Loucy (cell line): ENCODE results near the gene NCOA1.

Experiments
- H2AFZ ChIP-seq: fragments of 200-600 bp; sonication (generic); 2 replicates; pipeline ENCODE4 v1.6.0; 2016; ENCODE audit warnings: antibody characterized with exemption, mild to moderate bottlenecking, low read length, moderate library complexity
- H3F3A ChIP-seq: fragments of 200-600 bp; 2 replicates; pipeline ENCODE4 v1.6.0; 2016; ENCODE audit warnings: antibody characterized with exemption, low read depth, mild to moderate bottlenecking
- H3K27me3 ChIP-seq: fragments of 200-600 bp; sonication (generic); 2 replicates; pipeline ENCODE4 v1.6.1; 2014; ENCODE audit warnings: low read length, mild to moderate bottlenecking; ENCODE audit not compliant: insufficient read depth, poor library complexity, severe bottlenecking
- H3K36me3 ChIP-seq: fragments of 200-600 bp; sonication (generic); 2 replicates; pipeline ENCODE4 v1.6.1; 2016; ENCODE audit warnings: low read length; ENCODE audit not compliant: insufficient read depth
- H3K4me1 ChIP-seq: fragments of 200-600 bp; sonication (generic); 2 replicates; pipeline ENCODE4 v1.5.1; 2014; ENCODE audit warnings: low read length, mild to moderate bottlenecking; ENCODE audit not compliant: insufficient read depth, poor library complexity, severe bottlenecking
- H3K4me2 ChIP-seq: fragments of 200-600 bp; sonication (generic); 2 replicates; pipeline ENCODE4 v1.6.0; 2014; ENCODE audit warnings: antibody characterized with exemption, low read length, low read depth, mild to moderate bottlenecking; ENCODE audit not compliant: poor library complexity, severe bottlenecking
- H3K4me3 ChIP-seq: fragments of 200-600 bp; sonication (generic); 2 replicates; pipeline ENCODE4 v1.5.1; 2014; ENCODE audit warnings: low read length, mild to moderate bottlenecking, mixed read lengths; ENCODE audit not compliant: poor library complexity, severe bottlenecking
- H3K79me2 ChIP-seq: fragments of 200-600 bp; sonication (generic); 2 replicates; pipeline ENCODE4 v1.6.1; 2014; ENCODE audit warnings: low read length; ENCODE audit not compliant: insufficient read depth
- H3K9ac ChIP-seq: fragments of 200-600 bp; sonication (generic); 2 replicates; pipeline ENCODE4 v1.6.0; 2014; ENCODE audit warnings: mild to moderate bottlenecking, low read depth, low read length, moderate library complexity; ENCODE audit not compliant: poor library complexity, severe bottlenecking
- H3K9me2 ChIP-seq: fragments of 200-600 bp; sonication (generic); replicated peaks from 2 replicates; pipeline ENCODE4 v1.6.1; 2016; ENCODE audit warnings: low read depth, low read length, mixed read lengths
- H3K9me3 ChIP-seq: fragments of 200-600 bp; sonication (generic); 2 replicates; pipeline ENCODE4 v1.6.1; 2014; ENCODE audit warnings: mild to moderate bottlenecking, antibody characterized with exemption, low read length, low read depth; ENCODE audit not compliant: insufficient read depth
- H4K20me1 ChIP-seq: fragments of 200-600 bp; sonication (generic); 2 replicates; pipeline ENCODE4 v1.6.0; 2014; ENCODE audit warnings: antibody characterized with exemption, low read length, mild to moderate bottlenecking; ENCODE audit not compliant: insufficient read depth, poor library complexity, severe bottlenecking
- CTCF ChIP-seq: fragments of 200-600 bp; sonication (generic); conservative IDR thresholded peaks from 2 replicates; pipeline ENCODE4 v1.5.1; 2014; ENCODE audit warnings: mild to moderate bottlenecking, antibody characterized with exemption, low read length
- EZH2phosphoT487 ChIP-seq: fragments of 200-600 bp; IDR thresholded peaks from 2 replicates; pipeline ENCODE4 v1.6.1; 2018; ENCODE audit warnings: antibody characterized with exemption, mild to moderate bottlenecking, moderate library complexity, borderline replicate concordance

The NCOA1 gene

GRCh38 chr2:24513281-24514071 is 22.4 kb downstream of the NCOA1 start:
- H3K4me1 ChIP-seq = peaks cover 20% of the 10 kb centered on the region
- no peak overlapping the region for H3K9ac ChIP-seq
- H3K9me3 ChIP-seq = no peaks in the 10 kb centered on the region
- H3K27me3 ChIP-seq = no peaks in the 10 kb centered on the region
- H3K79me2 ChIP-seq = peaks cover 73% of the 10 kb centered on the region
- no peak overlapping the region for H3K4me3 ChIP-seq
- H3K36me3 ChIP-seq = no peaks in the 10 kb centered on the region
- no peaks in the 10 kb centered on the region for H3F3A ChIP-seq
- no peak for TF ChIP-seq CTCF
- TF ChIP-seq EZH2phosphoT487 = no peak
- no peak overlapping the region for H2AFZ ChIP-seq
- no peak overlapping the region for H3K4me2 ChIP-seq
- peaks cover 4% of the 10 kb centered on the region for H4K20me1 ChIP-seq
- H3K9me2 ChIP-seq = no peaks in the 10 kb centered on the region

GRCh38 chr2:24514820-24515219 is 23.8 kb downstream of the NCOA1 start:
- Histone ChIP-seq H3K9ac (no peak overlapping the region), H3K4me3 (no peak overlapping the region), H3K9me2 (no peaks in the 10 kb centered on the region), H3K79me2 (peaks cover 67% of the 10 kb centered on the region; the same call in 1 of the 2 replicates), H3F3A (no peaks in the 10 kb centered on the region), H4K20me1 (peaks cover 4% of the 10 kb centered on the region), H2AFZ (no peak overlapping the region), H3K4me1 (peaks cover 12% of the 10 kb centered on the region), H3K9me3 (no peaks in the 10 kb centered on the region), H3K27me3 (no peaks in the 10 kb centered on the region), H3K36me3 (no peaks in the 10 kb centered on the region), H3K4me2 (no peak overlapping the region)
- no peak for TF ChIP-seq CTCF
- TF ChIP-seq EZH2phosphoT487 = no peak

DNA sequence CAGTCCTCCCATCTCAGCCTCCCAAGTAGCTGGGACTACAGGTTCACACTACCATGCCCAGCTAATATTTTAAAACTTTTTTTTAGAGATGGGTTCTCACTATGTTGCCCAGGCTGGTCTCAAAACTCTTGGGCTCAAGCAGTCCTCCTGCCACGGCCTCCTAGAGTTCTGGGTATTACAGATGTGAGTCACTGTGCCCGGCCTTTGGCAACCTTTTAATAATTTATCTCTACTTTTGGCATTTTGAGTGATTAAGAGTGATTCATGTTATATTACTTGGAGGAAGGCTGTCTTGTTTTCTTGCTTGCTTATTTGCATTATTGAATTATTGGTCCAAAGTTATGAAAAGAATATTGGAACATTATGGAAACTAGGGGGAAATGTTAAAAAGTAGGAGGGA is 24.3 kb downstream of the NCOA1 start:
- no peaks in the 10 kb centered on the region for H3K9me2 ChIP-seq
- H3K9me3 ChIP-seq = 0 out of 2 replicates have a peak, but pooled peaks cover 1% of the 10 kb centered on the region
- no peak for TF ChIP-seq EZH2phosphoT487
- no peak for TF ChIP-seq CTCF
- peaks cover 12% of the 10 kb centered on the region for H3K4me1 ChIP-seq
- H3K79me2 ChIP-seq = peaks cover 67% of the 10 kb centered on the region
- peaks cover 4% of the 10 kb centered on the region for H4K20me1 ChIP-seq
- no peak overlapping the region for H2AFZ ChIP-seq
- H3F3A ChIP-seq = no peaks in the 10 kb centered on the region
- no peaks in the 10 kb centered on the region for H3K27me3 ChIP-seq
- no peaks in the 10 kb centered on the region for H3K36me3 ChIP-seq
- no peak overlapping the region for H3K4me2 ChIP-seq
- no peak overlapping the region for H3K4me3 ChIP-seq
- no peak overlapping the region for H3K9ac ChIP-seq
